Colonic mucosa (tissue), 4 donors: ENCODE results near the gene IL26. TPM values are rescaled to one million over a fixed set of nuclear protein-coding genes. Genes with fewer than 3 reads are reported as not detected.

Source experiments
- DNase-seq: peaks from one replicate; pipeline ENCODE4 v3.0.0-alpha.2; 2020
- H3K27ac ChIP-seq: fragments of 200-600 bp; one replicate; pipeline ENCODE4 v1.8.0; 2021
- H3K27me3 ChIP-seq: fragments of 200-600 bp; one replicate; pipeline ENCODE4 v1.8.0; 2021
- H3K36me3 ChIP-seq: fragments of 200-600 bp; one replicate; pipeline ENCODE4 v1.8.0; 2021
- H3K4me1 ChIP-seq: fragments of 200-600 bp; one replicate; pipeline ENCODE4 v1.8.0; 2021; ENCODE audit warnings: mild to moderate bottlenecking
- H3K4me3 ChIP-seq: fragments of 200-600 bp; one replicate; pipeline ENCODE4 v1.8.0; 2021
- H3K9ac ChIP-seq, 2 donors: one replicate each; pipeline ENCODE4 v1.7.0; 2013; ENCODE audit warnings: control low read depth in 2 of 2, low read depth in 2 of 2, low read length in 2 of 2
- H3K9me3 ChIP-seq: fragments of 200-600 bp; one replicate; pipeline ENCODE4 v1.8.0; 2021
- CTCF ChIP-seq: fragments of 200-600 bp; IDR thresholded peaks from one replicate; pipeline ENCODE4 v1.8.0; 2022; ENCODE audit warnings: antibody characterized with exemption, mild to moderate bottlenecking
- intact Hi-C: fragments of 100-400 bp; cut with DNase I; formaldehyde crosslinking; loops from one replicate; pipeline ENCODE4 v1.14.1; 2022
- total RNA-seq, 2 donors: library from RNA; stranded (reverse); fragmentation: NEBNext Ultra II Directional in 1 of 2; extraction: Animal tissue kit (Norgen Biotek cat#: 25700) in 1 of 2; gene quantifications; one replicate each; pipeline ENCODE4 v1.2.1, GENCODE V29; 2021
- donor health status: healthy.
- donor health status: DM: no; HTN: no; CAD: no.
- donor health status: DM: no; HTN: no; CAD: no.

The IL26 gene
- total RNA-seq, 2 donors from 2014 or later = not detected

DNA sequence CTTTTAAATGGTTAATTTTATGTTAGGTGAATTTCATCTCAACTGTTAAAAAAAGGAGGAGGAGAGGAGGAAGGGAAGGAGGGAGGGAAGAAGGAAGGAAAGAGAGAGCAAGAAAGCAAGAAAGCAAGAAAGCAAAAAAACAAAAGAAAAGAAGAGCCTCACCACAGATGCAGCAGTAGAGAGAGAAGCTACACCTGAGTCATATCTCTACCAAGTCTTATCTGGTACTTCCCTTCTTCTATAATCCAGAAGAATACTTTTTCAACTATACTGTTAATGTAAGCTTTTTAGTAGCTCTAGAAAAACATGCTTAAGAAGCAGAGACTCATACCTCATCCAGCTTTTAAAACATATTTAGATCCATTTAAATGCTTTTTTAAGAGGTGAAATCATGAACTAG lies 5.6 kb upstream of the IL26 start:
- intact Hi-C loops = no loop called here
- H3K9ac ChIP-seq = no peak overlapping the region
- no peaks in the 10 kb centered on the region for H3K27me3 ChIP-seq
- H3K4me3 ChIP-seq = no peak overlapping the region
- no peaks in the 10 kb centered on the region for H3K4me1 ChIP-seq
- no peak for TF ChIP-seq CTCF
- no peaks in the 10 kb centered on the region for H3K36me3 ChIP-seq
- DNase-seq = no peak
- no peak overlapping the region for H3K27ac ChIP-seq
- H3K9me3 ChIP-seq = no peaks in the 10 kb centered on the region

DNA sequence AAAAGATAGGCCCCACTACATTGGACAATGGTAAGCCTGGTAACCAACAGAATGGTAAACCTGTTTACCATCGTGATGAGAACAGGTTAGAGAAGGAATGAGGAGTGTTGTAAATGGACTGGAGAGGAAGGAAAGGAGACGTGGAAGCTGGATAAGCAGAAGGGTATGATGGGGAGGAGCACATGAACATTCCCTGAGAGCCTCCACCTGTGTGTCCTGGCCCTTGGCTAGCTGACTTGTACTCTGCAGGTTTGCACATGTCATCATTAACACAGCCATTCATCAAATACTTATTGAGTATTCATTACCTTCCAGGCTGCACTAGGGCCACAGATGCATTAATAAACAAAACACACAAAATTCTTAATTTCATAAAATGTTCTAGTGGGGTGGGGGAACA lies 4.3 kb upstream of the IL26 start:
- no peak overlapping the region for H3K27ac ChIP-seq
- H3K4me1 ChIP-seq = no peaks in the 10 kb centered on the region
- H3K36me3 ChIP-seq = no peaks in the 10 kb centered on the region
- no peaks in the 10 kb centered on the region for H3K9me3 ChIP-seq
- H3K27me3 ChIP-seq = no peaks in the 10 kb centered on the region
- intact Hi-C loops = no loop called here
- no peak for DNase-seq
- H3K4me3 ChIP-seq = no peak overlapping the region
- no peak overlapping the region for H3K9ac ChIP-seq
- TF ChIP-seq CTCF = no peak

DNA sequence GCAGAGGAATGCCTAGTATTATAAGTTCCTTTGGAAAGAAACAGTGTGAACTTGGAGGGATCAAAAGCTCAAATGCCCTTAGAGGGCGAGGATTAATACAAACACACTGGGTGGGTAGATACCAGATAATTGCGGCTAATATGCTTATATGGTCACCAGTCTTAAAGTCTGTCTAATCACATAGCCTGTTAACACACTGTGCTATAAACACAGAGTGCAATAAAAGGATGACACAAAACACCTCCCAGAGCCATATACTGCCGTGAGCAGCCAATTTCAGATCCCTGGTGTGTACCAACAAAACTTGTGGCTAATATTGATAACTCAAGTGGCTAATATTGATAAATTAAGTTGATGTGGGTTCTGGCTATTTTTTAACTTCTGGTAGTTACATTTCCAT lies 1.7 kb upstream of the IL26 start:
- no peak for TF ChIP-seq CTCF
- DNase-seq = no peak
- Histone ChIP-seq H3K9me3 (no peaks in the 10 kb centered on the region), H3K27ac (no peak overlapping the region), H3K4me3 (no peak overlapping the region), H3K4me1 (no peaks in the 10 kb centered on the region), H3K9ac (no peak overlapping the region), H3K27me3 (no peaks in the 10 kb centered on the region), H3K36me3 (no peaks in the 10 kb centered on the region)
- intact Hi-C loops = no loop called here

DNA sequence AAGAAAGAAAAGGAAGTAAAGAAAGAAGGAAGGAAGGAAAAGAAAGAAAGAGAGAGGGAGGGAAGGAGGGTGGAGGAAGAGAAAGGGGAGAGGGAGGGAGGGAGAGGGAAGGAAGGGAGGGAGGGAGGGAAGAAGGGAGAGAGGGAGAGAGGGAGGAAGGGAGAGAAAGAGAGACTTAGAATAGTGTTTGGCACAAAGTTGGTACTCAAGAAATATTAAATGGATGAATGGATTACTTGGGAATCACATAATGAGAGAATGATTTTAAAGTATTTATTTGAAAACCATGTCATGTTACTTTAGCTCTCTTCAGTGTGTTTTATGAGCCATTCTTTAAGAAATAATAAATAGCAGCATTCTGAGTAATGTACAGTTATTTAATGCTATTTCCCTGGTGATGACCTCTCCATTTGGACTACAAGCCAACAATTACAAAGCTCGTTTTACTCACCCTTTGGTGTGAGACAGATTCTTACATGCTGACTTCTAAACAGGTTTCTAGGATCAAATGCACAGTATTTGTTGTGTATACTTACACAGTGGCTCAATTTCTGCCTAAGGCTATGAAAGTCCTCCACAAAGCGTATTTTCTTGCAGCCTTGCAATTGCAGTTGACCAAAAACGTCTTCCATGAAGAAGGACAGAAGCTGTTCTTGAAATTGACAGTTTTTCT lies 861 bp downstream of the IL26 start:
- intact Hi-C loops = no loop called here
- Histone ChIP-seq H3K9me3 (no peaks in the 10 kb centered on the region), H3K4me1 (no peaks in the 10 kb centered on the region), H3K36me3 (no peaks in the 10 kb centered on the region), H3K4me3 (no peak overlapping the region), H3K27ac (no peak overlapping the region), H3K9ac (no peak overlapping the region), H3K27me3 (no peaks in the 10 kb centered on the region)
- DNase-seq = no peak
- TF ChIP-seq CTCF = no peak

- Histone ChIP-seq H3K4me3 (no peak overlapping the region), H3K36me3 (no peaks in the 10 kb centered on the region), H3K27ac (no peak overlapping the region), H3K4me1 (no peaks in the 10 kb centered on the region), H3K27me3 (no peaks in the 10 kb centered on the region), H3K9me3 (no peaks in the 10 kb centered on the region), H3K9ac (no peak overlapping the region)
- peak; percentile 72 for TF ChIP-seq CTCF
- intact Hi-C loops = loop anchor here (2.0 kb wide), 1 partner anchor 94 kb away; no protein-coding TSS in a partner anchor
- DNase-seq = peak; percentile 81
Measured at GRCh38 chr12:68223067-68223747, 2.4 kb downstream of the IL26 start.
